Activated T-helper 1 cell treated with Interleukin-2 at 50 U/mL for 16 hours (primary cell): Measurements from ENCODE around the gene RNF217.
"Not testable (repeated sequence)": the region's sequence is repeated elsewhere in the genome, so short reads cannot be mapped to it uniquely, and the experiment has no call there.

ENCODE experiments used
- DNase-seq: peaks from one replicate; pipeline ENCODE4 v3.0.0-alpha.2; 2020; ENCODE audit warnings: low read depth

Gene RNF217

GRCh38 chr6:124962639-124963415, 590 bp downstream of the RNF217 start:
- no peak for DNase-seq

GRCh38 chr6:124963416-124963785, 1.2 kb downstream of the RNF217 start:
- DNase-seq = no peak

GRCh38 chr6:124963831-124964763, 1.9 kb downstream of the RNF217 start:
- DNase-seq = no peak

GRCh38 chr6:124964764-124965105, 2.5 kb downstream of the RNF217 start:
- no peak for DNase-seq

DNA sequence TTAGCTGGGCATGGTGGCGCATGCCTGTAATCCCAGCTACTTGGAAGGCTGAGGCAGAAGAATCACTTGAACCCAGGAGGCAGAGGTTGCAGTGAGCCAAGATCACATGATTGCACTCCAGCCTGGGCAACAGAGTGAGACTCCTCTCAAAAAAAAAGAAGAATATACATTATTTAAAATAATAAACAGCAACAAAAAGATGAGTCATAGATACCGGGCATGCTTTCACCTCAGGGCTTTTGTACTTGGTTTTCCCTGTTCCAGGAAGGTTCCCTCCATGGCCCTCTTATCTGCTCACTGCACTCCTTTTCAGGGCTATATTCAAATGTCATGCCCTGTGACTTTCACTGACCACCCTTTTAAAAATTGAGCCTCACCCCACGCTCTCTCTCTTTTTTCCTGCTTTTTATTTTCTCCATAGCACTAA, 3.2 kb downstream of the RNF217 start:
- DNase-seq = not testable (repeated sequence)

DNA sequence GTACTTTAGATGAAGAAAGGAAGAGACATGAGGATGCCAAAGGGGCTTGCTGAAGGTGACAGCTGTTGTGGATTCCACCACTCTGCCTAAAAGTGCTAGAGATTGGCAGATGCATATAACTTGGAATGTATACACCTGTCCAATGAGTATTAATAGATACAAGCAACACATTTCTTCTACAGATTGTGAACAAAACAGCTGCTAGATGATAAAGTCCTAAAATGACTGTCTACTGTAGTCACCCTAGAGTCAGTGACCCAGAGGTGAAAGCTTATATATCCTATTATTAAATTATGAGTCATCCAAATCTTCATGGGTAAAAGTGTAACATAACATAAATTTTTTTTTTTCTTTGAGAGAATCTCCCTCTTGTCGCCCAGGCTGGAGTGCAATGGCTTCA, 5.2 kb downstream of the RNF217 start:
- no peak for DNase-seq

DNA sequence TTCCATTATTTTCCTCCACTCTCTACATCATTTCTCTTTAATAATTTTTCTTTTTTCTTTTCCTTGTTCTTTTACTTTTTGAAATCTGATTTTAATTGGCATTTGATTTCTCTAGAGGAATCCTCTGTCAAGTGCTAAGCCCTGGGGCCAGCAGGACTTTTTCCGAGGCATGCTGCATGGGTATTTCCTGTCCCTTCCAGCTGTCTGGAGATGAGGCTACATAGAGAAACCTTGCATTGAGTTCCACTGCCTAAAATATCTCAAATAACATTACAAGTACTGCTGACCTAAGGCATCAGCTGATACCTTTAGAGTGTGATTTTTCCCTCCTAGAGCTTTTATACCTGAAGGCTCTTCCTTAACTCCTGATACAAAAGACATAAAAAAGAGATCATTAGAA, 6.2 kb downstream of the RNF217 start:
- no peak for DNase-seq

- DNase-seq = no peak
These were observed 8.0 kb downstream of the RNF217 start for GRCh38 chr6:124970243-124970642.

GRCh38 chr6:124970763-124971162, 8.5 kb downstream of the RNF217 start:
- no peak for DNase-seq

GRCh38 chr6:124973780-124974179, 11.5 kb downstream of the RNF217 start:
- DNase-seq = no peak

DNA sequence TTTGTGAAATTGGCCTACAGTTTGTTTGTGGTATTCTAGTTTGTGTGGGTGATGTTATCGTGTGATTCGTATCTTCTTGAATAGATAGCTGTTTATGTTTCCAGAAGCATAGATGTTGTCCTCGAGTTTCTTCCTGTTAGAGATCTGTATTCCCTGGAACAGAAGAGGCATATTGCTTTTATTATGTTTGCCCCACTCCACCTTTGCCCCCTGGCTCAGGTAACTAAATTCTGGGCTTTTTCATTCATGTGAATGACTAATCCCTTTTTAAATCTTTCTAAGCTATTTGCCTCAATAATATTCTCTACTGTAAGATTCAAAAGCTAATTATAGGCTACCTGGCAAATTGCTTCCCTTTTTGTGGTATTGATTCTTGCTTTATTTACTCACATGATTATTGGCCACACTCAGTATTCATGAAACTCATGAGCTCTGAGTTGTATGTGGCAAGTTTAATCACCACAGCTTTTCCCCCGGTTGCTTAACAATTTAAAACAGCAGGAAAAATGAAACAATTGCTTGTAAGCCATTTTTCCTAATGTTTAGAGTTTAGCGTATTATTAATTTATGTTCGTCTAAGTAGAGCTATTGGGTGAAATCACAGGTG, 12.6 kb downstream of the RNF217 start:
- DNase-seq = no peak

GRCh38 chr6:124977067-124977908, 15.1 kb downstream of the RNF217 start:
- DNase-seq = no peak

- DNase-seq = no peak
These were observed 16.4 kb downstream of the RNF217 start for GRCh38 chr6:124978451-124979293.

DNA sequence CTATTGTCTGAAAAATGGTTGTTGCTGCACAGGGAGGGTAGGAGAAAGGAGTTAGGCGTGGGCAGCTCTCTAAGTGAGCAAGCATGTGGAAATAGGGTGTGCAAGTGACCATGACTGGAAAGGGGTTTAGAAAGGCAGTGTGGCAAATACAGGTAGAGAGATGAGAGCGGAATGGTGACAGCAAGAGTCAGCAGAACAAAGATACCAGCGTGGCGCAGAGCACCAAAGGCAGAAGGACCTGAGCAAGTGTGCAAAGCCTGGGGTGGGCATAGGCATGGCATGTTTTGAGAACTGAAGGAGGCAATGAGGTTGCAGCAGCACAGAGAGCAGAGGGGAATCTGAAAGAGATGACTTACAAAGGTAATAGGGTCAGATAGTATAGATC, 17.0 kb downstream of the RNF217 start:
- no peak for DNase-seq

GRCh38 chr6:124982669-124983068, 20.4 kb downstream of the RNF217 start:
- no peak for DNase-seq

DNA sequence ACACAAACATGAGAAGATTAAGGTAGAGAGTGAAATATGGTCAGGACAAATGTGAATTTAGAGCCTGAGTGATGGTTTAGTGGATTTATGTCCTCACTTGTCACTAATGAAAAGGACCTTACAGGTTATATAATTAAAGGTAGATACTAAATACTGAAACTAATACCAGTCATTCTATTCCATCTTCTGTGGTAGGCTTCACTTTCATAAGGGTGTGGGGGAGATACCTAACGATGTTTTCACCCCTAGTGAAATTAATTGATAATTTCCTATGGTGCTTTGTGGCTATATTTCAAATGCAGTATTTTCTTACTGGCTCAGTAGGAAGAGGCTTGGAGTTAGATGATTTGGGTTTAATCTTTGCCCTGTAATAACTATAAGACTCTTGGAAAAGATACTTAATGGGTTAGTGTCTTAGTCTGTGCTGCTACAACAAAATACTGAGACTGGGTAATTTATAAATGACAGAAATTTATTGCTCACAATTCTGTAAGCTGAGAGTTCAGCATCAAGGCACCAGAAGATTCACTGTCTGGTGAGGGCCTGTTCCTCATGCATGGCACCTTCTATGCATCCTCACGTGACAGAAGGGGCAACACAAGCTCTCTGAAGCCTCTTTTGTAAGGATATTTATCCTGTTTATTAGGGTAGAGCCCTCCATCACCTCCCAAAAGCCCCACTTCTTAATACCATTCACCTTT, 21.3 kb downstream of the RNF217 start:
- no peak for DNase-seq

DNA sequence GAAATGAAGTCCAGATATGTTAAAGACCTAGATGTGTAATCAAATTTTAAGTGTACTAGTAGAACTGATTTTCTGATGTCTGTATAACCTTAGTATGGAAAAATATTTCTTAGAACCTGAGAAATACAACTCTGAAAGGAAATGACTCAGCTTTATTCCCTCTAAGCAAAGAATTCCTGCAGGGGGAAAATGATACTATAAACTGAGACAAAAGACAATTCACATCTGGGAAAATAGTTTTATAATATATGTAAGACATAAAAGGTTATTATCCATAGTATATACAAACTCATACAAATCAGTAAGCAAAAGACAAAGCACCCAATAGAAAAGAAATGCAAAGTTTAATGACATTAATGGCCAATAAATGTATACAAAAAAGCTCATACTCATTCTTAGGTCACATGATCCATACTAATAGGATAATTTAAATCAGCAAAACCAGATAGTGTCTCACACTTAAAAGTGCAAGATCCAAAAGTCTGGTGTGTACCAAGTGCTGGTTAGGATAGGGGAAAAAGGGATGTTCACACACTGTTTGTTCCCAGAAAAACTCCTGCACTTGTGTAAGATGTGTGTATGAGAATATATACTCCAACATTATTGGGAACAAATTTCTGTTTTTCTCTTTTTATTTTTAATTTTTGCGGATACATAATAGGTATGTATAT, 22.6 kb downstream of the RNF217 start:
- no peak for DNase-seq

DNA sequence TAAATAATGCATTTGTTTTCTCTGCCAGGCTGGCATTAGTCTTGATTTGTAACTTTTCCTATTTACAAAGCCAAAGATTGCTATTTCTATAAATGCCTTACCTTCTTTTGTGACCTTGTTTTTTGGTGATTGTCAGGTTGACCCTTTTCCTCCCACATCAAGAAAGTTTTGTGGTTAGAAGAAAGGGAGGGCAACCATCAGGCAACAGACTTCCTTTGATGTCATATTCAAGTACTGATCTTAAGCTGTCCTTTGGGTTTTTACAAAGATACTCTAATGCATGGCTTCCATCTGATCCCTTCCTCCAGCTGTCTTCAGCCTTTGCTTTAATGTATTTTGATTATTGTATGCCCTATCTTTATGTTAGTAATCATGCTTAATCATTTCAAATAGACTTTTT, 23.9 kb downstream of the RNF217 start:
- DNase-seq = no peak

DNA sequence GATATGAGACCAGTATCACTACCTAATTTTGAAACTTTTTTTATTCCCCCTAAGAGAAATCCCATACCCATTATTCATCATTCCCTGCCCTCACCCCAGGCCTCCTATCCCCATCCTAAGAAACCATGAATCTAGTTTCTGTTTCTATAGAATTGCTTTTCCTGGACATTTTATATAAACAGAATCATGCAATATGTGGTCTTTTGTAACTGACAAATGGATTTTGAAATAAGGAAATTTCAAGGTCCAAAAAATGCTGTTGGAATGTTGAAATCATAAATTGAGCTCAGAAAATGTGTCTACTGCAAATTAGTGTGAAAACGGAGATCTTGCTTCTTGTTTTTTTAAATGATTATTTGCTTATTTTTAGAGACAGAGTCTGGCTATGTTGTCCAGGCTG, 25.1 kb downstream of the RNF217 start:
- no peak for DNase-seq
